Activated naive CD8-positive, alpha-beta T cell treated with anti-CD3 and anti-CD28 coated beads, Interleukin-2, amount 10 ng/mL, durations not matched to agents 7 days and 5 days (primary cell): ENCODE results near the gene RIPOR3. TPM values are rescaled to one million over a fixed set of nuclear protein-coding genes. Genes with fewer than 3 reads are reported as not detected.
"Not testable (repeated sequence)": the region's sequence is repeated elsewhere in the genome, so short reads cannot be mapped to it uniquely, and the experiment has no call there.

ENCODE experiments used
- ATAC-seq: fragments of 150-1000 bp; cut with Tn5 transposase; one replicate; pipeline ENCODE4 v1.10.0; 2021; ENCODE audit warnings: low read depth, moderate library complexity
- POLR2A ChIA-PET: fragments of 350-600 bp; sonication (Branson Sonifier 250); formaldehyde crosslinking; loops from one replicate; lab custom pipeline; 2021; ENCODE audit warnings: antibody characterized with exemption; lab: Charles Lee
- DNase-seq: peaks from one replicate; pipeline ENCODE4 v3.0.0; 2021
- H3K27ac Mint-ChIP-seq: one replicate; pipeline ENCODE4 v1.8.0; 2022; ENCODE audit warnings: mild to moderate bottlenecking, mixed read lengths
- H3K27me3 Mint-ChIP-seq: one replicate; pipeline ENCODE4 v1.8.0; 2022; ENCODE audit warnings: mild to moderate bottlenecking, moderate library complexity, mixed read lengths
- H3K36me3 Mint-ChIP-seq: one replicate; pipeline ENCODE4 v1.8.0; 2021; ENCODE audit warnings: mild to moderate bottlenecking, mixed read lengths
- H3K4me1 Mint-ChIP-seq: one replicate; pipeline ENCODE4 v1.8.0; 2021; ENCODE audit warnings: mixed read lengths
- H3K4me3 Mint-ChIP-seq: one replicate; pipeline ENCODE4 v1.8.0; 2022; ENCODE audit warnings: mild to moderate bottlenecking, moderate library complexity, mixed read lengths
- H3K9me3 Mint-ChIP-seq: one replicate; pipeline ENCODE4 v1.8.0; 2021; ENCODE audit warnings: mixed read lengths
- total RNA-seq, 2 experiments: library from RNA; stranded (reverse); gene quantifications; one replicate each; pipeline ENCODE4 v1.2.3, GENCODE V29; 2021

Gene RIPOR3
- total RNA-seq, 2 experiments from 2014 or later = not detected

GRCh38 chr20:50628853-50629669 is 62.3 kb downstream of the RIPOR3 start:
- POLR2A ChIA-PET = interaction anchor here (0.6 kb wide), 1 partner anchor 36 kb away, joined by 3 read pairs; no protein-coding TSS in a partner anchor
- no peak for ATAC-seq
- H3K27ac Mint-ChIP-seq = no peak overlapping the region

GRCh38 chr20:50628332-50628731 is 63.0 kb downstream of the RIPOR3 start:
- no peak for DNase-seq

More at GRCh38 chr20:50628853-50629669, 62.3 kb downstream of the RIPOR3 start:
- H3K36me3 Mint-ChIP-seq = no peaks in the 10 kb centered on the region
- H3K9me3 Mint-ChIP-seq = no peaks in the 10 kb centered on the region
- H3K27me3 Mint-ChIP-seq = peaks cover 3% of the 10 kb centered on the region
- H3K4me3 Mint-ChIP-seq = no peak overlapping the region
- DNase-seq = no peak
- peaks cover 1% of the 10 kb centered on the region for H3K4me1 Mint-ChIP-seq

DNA sequence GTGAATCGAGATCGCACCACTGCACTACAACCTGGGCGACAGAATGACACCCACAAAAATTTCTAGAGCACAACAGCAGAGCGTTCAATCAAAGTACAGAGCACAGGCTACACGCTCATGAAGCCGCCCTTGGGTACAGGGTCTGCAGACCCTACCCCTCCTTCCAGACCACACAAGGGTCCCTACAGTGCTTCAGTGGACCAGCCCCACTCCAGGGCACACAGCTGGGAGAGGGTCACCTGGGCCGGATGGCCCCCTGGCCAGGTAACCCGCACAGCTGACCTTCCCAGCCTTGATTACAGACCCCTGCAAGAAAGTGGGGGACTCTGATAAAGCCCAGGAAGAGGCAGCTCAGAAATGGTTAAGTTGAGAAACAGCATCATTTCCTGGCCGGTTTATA is 63.6 kb downstream of the RIPOR3 start:
- no peaks in the 10 kb centered on the region for H3K27me3 Mint-ChIP-seq
- H3K36me3 Mint-ChIP-seq = no peaks in the 10 kb centered on the region
- ATAC-seq = no peak
- DNase-seq = no peak
- no peaks in the 10 kb centered on the region for H3K4me1 Mint-ChIP-seq
- H3K9me3 Mint-ChIP-seq = no peaks in the 10 kb centered on the region
- no peak overlapping the region for H3K4me3 Mint-ChIP-seq
- POLR2A ChIA-PET = interaction anchor here (0.6 kb wide), 1 partner anchor 11 kb away, joined by 5 read pairs; no protein-coding TSS in a partner anchor
- no peak overlapping the region for H3K27ac Mint-ChIP-seq

More at GRCh38 chr20:50628332-50628731, 63.0 kb downstream of the RIPOR3 start:
- Mint-ChIP-seq H3K4me3 (no peak overlapping the region), H3K36me3 (no peaks in the 10 kb centered on the region), H3K4me1 (peaks cover 1% of the 10 kb centered on the region), H3K27me3 (no peaks in the 10 kb centered on the region), H3K27ac (no peak overlapping the region), H3K9me3 (no peaks in the 10 kb centered on the region)
- no peak for ATAC-seq
- POLR2A ChIA-PET = interaction anchor here (0.6 kb wide), 2 partner anchors 11 to 37 kb away, joined by 3 to 5 read pairs; no protein-coding TSS in a partner anchor

GRCh38 chr20:50625986-50626677 is 65.2 kb downstream of the RIPOR3 start:
- H3K4me3 Mint-ChIP-seq = no peak overlapping the region
- POLR2A ChIA-PET = no interaction called here
- H3K4me1 Mint-ChIP-seq = no peaks in the 10 kb centered on the region
- no peaks in the 10 kb centered on the region for H3K36me3 Mint-ChIP-seq
- no peaks in the 10 kb centered on the region for H3K27me3 Mint-ChIP-seq
- H3K9me3 Mint-ChIP-seq = no peaks in the 10 kb centered on the region
- peak; percentile 39 for ATAC-seq
- DNase-seq = peak; percentile 51
- no peak overlapping the region for H3K27ac Mint-ChIP-seq

GRCh38 chr20:50624351-50625016 is 66.9 kb downstream of the RIPOR3 start:
- POLR2A ChIA-PET = no interaction called here
- Mint-ChIP-seq H3K36me3 (no peaks in the 10 kb centered on the region), H3K4me1 (no peaks in the 10 kb centered on the region), H3K27ac (no peak overlapping the region), H3K9me3 (peaks cover 2% of the 10 kb centered on the region), H3K27me3 (no peaks in the 10 kb centered on the region), H3K4me3 (no peak overlapping the region)
- no peak for ATAC-seq
- DNase-seq = no peak

DNA sequence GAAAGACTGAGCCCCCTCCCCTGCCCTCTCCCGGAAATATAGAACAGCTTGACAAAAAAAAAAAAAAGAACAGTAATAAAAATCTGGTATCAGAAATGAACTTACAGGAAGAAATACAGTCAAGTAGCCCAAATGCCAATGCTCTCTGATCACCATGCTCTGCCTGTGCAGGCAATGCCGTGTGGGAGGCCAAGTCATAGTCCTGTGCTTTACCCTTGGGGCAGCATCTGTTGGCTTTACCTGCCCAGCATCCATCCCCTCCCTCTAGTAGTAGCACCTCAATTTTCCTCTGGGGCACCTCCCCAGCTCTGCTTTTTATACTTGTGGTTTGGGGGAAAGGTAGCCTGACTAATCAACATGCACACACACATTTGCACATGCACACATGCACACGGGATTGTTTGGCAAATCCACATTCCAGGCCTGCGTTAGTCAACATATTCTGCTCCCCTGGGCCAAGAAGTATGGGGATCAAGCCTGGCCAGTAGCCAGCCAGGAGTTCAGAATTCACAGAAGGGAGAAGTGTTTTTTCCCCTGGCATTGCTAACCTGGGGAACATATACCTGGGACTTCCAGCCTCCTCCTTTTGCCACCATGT is 70.2 kb downstream of the RIPOR3 start:
- peaks cover 3% of the 10 kb centered on the region for H3K9me3 Mint-ChIP-seq
- no peaks in the 10 kb centered on the region for H3K36me3 Mint-ChIP-seq
- POLR2A ChIA-PET = no interaction called here
- no peak overlapping the region for H3K4me3 Mint-ChIP-seq
- H3K4me1 Mint-ChIP-seq = peaks cover 1% of the 10 kb centered on the region
- ATAC-seq (no peak), DNase-seq (no peak)
- no peak overlapping the region for H3K27ac Mint-ChIP-seq
- H3K27me3 Mint-ChIP-seq = no peaks in the 10 kb centered on the region

GRCh38 chr20:50620459-50620858 is 70.9 kb downstream of the RIPOR3 start:
- H3K9me3 Mint-ChIP-seq, H3K4me1 Mint-ChIP-seq, POLR2A ChIA-PET, ATAC-seq, DNase-seq, H3K27me3 Mint-ChIP-seq, H3K27ac Mint-ChIP-seq, H3K4me3 Mint-ChIP-seq, H3K36me3 Mint-ChIP-seq: not testable (repeated sequence)

- ATAC-seq (no peak), DNase-seq (no peak)
- H3K9me3 Mint-ChIP-seq = peaks cover 3% of the 10 kb centered on the region
- POLR2A ChIA-PET = interaction anchor here (0.7 kb wide), 1 partner anchor 666 kb away, joined by 4 read pairs; no protein-coding TSS in a partner anchor
- no peak overlapping the region for H3K4me3 Mint-ChIP-seq
- no peaks in the 10 kb centered on the region for H3K27me3 Mint-ChIP-seq
- H3K4me1 Mint-ChIP-seq = peaks cover 1% of the 10 kb centered on the region
- no peak overlapping the region for H3K27ac Mint-ChIP-seq
- no peaks in the 10 kb centered on the region for H3K36me3 Mint-ChIP-seq
These were observed 72.8 kb downstream of the RIPOR3 start for GRCh38 chr20:50618537-50618936.

GRCh38 chr20:50617022-50617421 is 74.3 kb downstream of the RIPOR3 start:
- Mint-ChIP-seq H3K36me3 (no peaks in the 10 kb centered on the region), H3K4me3 (no peak overlapping the region), H3K4me1 (peaks cover 1% of the 10 kb centered on the region), H3K27ac (no peak overlapping the region), H3K27me3 (no peaks in the 10 kb centered on the region), H3K9me3 (peaks cover 3% of the 10 kb centered on the region)
- no peak for DNase-seq
- POLR2A ChIA-PET = interaction anchor here (0.5 to 0.7 kb wide), 2 partner anchors 11 to 1426 kb away, joined by 3 to 5 read pairs; no protein-coding TSS in a partner anchor
- no peak for ATAC-seq

DNA sequence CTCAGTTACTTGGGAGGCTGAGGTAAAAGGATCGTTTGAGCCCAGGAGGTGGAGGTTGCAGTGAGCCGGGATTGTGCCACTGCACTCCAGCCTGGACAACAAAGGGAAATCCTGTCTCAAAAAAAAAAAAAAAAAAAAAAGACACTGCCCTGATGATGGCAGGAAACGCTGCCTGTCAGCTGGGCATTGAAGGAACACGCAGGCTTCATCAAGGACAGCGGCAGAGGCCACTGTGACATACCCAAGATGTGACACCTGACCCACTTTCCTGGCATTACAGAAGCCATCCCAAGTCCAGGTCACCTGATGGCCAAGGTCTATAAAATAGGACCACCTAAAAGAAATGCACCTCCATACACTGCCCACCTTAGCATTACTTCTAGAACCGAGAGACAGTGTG is 75.9 kb downstream of the RIPOR3 start:
- no peak overlapping the region for H3K27ac Mint-ChIP-seq
- peaks cover 3% of the 10 kb centered on the region for H3K9me3 Mint-ChIP-seq
- POLR2A ChIA-PET = no interaction called here
- ATAC-seq (no peak), DNase-seq (no peak)
- no peak overlapping the region for H3K4me3 Mint-ChIP-seq
- H3K36me3 Mint-ChIP-seq = no peaks in the 10 kb centered on the region
- H3K4me1 Mint-ChIP-seq = peaks cover 1% of the 10 kb centered on the region
- peaks cover 2% of the 10 kb centered on the region for H3K27me3 Mint-ChIP-seq

DNA sequence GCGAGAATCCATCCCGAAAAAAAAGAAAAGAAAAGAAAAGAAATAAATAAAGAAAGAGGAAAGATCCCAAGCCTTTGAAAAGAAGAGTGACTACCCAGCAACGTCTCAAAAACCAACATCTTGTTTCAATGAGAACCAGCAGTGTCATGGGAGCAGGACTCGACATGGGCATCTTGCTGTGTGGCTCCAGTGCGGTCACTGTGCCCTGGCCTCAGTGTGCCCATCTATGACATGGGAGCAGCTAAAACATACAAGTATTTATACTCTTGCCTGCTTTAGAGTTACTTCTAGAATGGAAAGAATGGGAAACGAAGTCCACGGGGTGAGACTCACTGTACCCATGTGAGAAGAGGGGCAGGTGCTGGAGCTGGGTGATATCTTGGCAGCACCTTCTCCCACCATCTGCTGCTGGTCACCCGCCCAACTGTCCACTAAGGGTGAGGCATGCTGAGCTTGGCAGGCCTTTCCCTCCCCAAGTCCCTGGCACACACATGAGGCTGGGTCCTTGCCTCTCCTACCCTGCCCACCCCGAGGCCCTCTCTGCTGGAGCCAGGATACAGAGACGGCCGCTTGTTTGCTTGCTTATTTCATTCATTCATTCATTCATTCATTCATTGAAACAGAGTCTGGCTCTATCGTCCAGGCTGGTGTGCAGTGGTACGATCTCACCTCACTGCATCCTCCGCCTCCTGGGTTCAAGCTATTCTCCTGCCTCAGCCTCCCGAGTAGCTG is 77.7 kb downstream of the RIPOR3 start:
- Mint-ChIP-seq H3K9me3 (no peaks in the 10 kb centered on the region), H3K27me3 (peaks cover 2% of the 10 kb centered on the region), H3K27ac (no peak overlapping the region), H3K36me3 (no peaks in the 10 kb centered on the region), H3K4me1 (peaks cover 1% of the 10 kb centered on the region), H3K4me3 (no peak overlapping the region)
- ATAC-seq (no peak), DNase-seq (no peak)
- POLR2A ChIA-PET = no interaction called here

GRCh38 chr20:50611128-50611810 is 80.1 kb downstream of the RIPOR3 start:
- H3K9me3 Mint-ChIP-seq = no peaks in the 10 kb centered on the region
- no peak overlapping the region for H3K27ac Mint-ChIP-seq
- H3K27me3 Mint-ChIP-seq = peaks cover 2% of the 10 kb centered on the region
- ATAC-seq (no peak), DNase-seq (no peak)
- no peaks in the 10 kb centered on the region for H3K36me3 Mint-ChIP-seq
- POLR2A ChIA-PET = no interaction called here
- H3K4me3 Mint-ChIP-seq = no peak overlapping the region
- no peaks in the 10 kb centered on the region for H3K4me1 Mint-ChIP-seq
